Keratinocyte (primary cell): ENCODE measurements around the gene WDR5. TPM values are rescaled to one million over a fixed set of nuclear protein-coding genes. Genes with fewer than 3 reads are reported as not detected.

Experiments used
- DNase-seq: peaks from one replicate; pipeline ENCODE4 v3.0.0-alpha.2; 2011; ENCODE audit warnings: low read depth, missing footprints, low spot score
- FAIRE-seq: peaks from 2 replicates; lab custom pipeline; 2011; peaks lifted over from hg19 to GRCh38; lab: Jason Lieb, UNC
- H2AFZ ChIP-seq: 2 replicates; pipeline ENCODE4 v1.6.0; 2012; ENCODE audit warnings: low read length, control low read depth, inconsistent platforms; ENCODE audit not compliant: control insufficient read depth
- H3K27ac ChIP-seq: 2 replicates; pipeline ENCODE4 v1.5.1; 2011; ENCODE audit warnings: low read length; ENCODE audit not compliant: control insufficient read depth, insufficient read depth
- H3K27me3 ChIP-seq: 3 replicates; pipeline ENCODE4 v1.6.0; 2011; ENCODE audit warnings: low read length; ENCODE audit not compliant: control insufficient read depth, insufficient read depth; ENCODE audit errors: extremely low read depth
- H3K36me3 ChIP-seq, 2 experiments: 2 replicates in 1 of 2; 3 replicates in 1 of 2; pipeline ENCODE4 v1.5.1; 2011; ENCODE audit warnings: low read length in 2 of 2, mild to moderate bottlenecking in 1 of 2; ENCODE audit not compliant: control insufficient read depth in 2 of 2, insufficient read depth in 2 of 2; ENCODE audit errors: extremely low read depth in 1 of 2
- H3K4me1 ChIP-seq: 3 replicates; pipeline ENCODE4 v1.5.1; 2011; ENCODE audit warnings: low read length; ENCODE audit not compliant: control insufficient read depth, insufficient read depth; ENCODE audit errors: extremely low read depth
- H3K4me2 ChIP-seq: 3 replicates; pipeline ENCODE4 v1.6.0; 2011; ENCODE audit warnings: low read depth, low read length; ENCODE audit not compliant: control insufficient read depth, insufficient read depth; ENCODE audit errors: extremely low read depth
- H3K4me3 ChIP-seq, 3 experiments: fragments of 200-600 bp in 1 of 3; sonication (generic) in 1 of 3; 2 replicates in 2 of 3; 3 replicates in 1 of 3; pipeline ENCODE4 v1.5.1; 2011 to 2016; ENCODE audit warnings: low read length in 3 of 3, mild to moderate bottlenecking in 3 of 3, control low read depth in 2 of 3, inconsistent platforms in 1 of 3, low read depth in 1 of 3, mixed read lengths in 1 of 3, mixed run types in 1 of 3, moderate library complexity in 1 of 3; ENCODE audit not compliant: control insufficient read depth in 2 of 3, insufficient read depth in 2 of 3; ENCODE audit errors: extremely low read depth in 1 of 3
- H3K79me2 ChIP-seq: 2 replicates; pipeline ENCODE4 v1.6.0; 2012; ENCODE audit warnings: low read length; ENCODE audit not compliant: control insufficient read depth, insufficient read depth
- H3K9ac ChIP-seq: 3 replicates; pipeline ENCODE4 v1.6.0; 2011; ENCODE audit warnings: low read length; ENCODE audit not compliant: control insufficient read depth, insufficient read depth; ENCODE audit errors: extremely low read depth
- H3K9me1 ChIP-seq: 3 replicates; pipeline ENCODE4 v1.6.0; 2011; ENCODE audit warnings: low read length; ENCODE audit not compliant: control insufficient read depth, insufficient read depth; ENCODE audit errors: extremely low read depth
- H3K9me3 ChIP-seq: 2 replicates; pipeline ENCODE4 v1.5.1; 2012; ENCODE audit warnings: low read depth, low read length; ENCODE audit not compliant: control insufficient read depth
- H4K20me1 ChIP-seq: 3 replicates; pipeline ENCODE4 v1.6.0; 2011; ENCODE audit warnings: low read length; ENCODE audit not compliant: control insufficient read depth, insufficient read depth; ENCODE audit errors: extremely low read depth
- CTCF ChIP-seq, 3 experiments: IDR thresholded peaks in 1 of 3; conservative IDR thresholded peaks in 1 of 3; optimal IDR thresholded peaks in 1 of 3; 2 replicates in 2 of 3; 3 replicates in 1 of 3; pipeline versions ENCODE3 to v1.5.1; 2011; ENCODE audit warnings: low read length in 3 of 3, mild to moderate bottlenecking in 3 of 3, moderate library complexity in 2 of 3, control low read depth in 1 of 3, inconsistent platforms in 1 of 3; ENCODE audit not compliant: insufficient read depth in 2 of 3; ENCODE audit errors: extremely low read depth in 1 of 3
- EZH2 ChIP-seq: IDR thresholded peaks from one replicate; pipeline ENCODE4 v1.6.1; 2012; ENCODE audit warnings: inconsistent platforms, mild to moderate bottlenecking, low read length, moderate library complexity
- dilution Hi-C: fragments of 300-500 bp; cut with MboI; formaldehyde crosslinking; loops from one replicate; pipeline ENCODE4 v1.7.0; 2020; ENCODE audit warnings: low sequenced_read_pairs; ENCODE audit not compliant: extremely low pct_ligation_motif_present
- polyA plus RNA-seq, 5 experiments: library from polyadenylated mRNA; depleted of rRNA in 3 of 5; stranded (reverse) in 3 of 5; stranded (forward) in 1 of 5; unstranded in 1 of 5; fragments of >200 nt; gene quantifications; 1 replicate in 1 of 5; 2 replicates in 3 of 5; 3 replicates in 1 of 5; pipeline versions ENCODE4 v1.2.1 to v1.2.3, GENCODE V29; 2011 to 2012; ENCODE audit warnings: missing spikeins in 2 of 5, low read depth in 1 of 5, low replicate concordance in 1 of 5

Gene WDR5
- polyA plus RNA-seq, 1 donor (not counting 4 experiments of a cell fraction or from before 2014, with no cell fraction given) = 31.2 TPM

- Histone ChIP-seq H2AFZ (no peak overlapping the region), H3K79me2 (no peaks in the 10 kb centered on the region), H3K9me3 (no peaks in the 10 kb centered on the region), H4K20me1 (no peaks in the 10 kb centered on the region), H3K4me3 (no peak overlapping the region), H3K9me1 (no peaks in the 10 kb centered on the region), H3K9ac (no peak overlapping the region), H3K4me2 (no peak overlapping the region), H3K4me1 (peaks cover 6% of the 10 kb centered on the region), H3K27me3 (peaks cover 7% of the 10 kb centered on the region), H3K27ac (no peak overlapping the region), H3K36me3 (no peaks in the 10 kb centered on the region)
- dilution Hi-C loops = no loop called here
- DNase-seq (no peak), FAIRE-seq (no peak)
- no peak for TF ChIP-seq EZH2
- TF ChIP-seq CTCF (optimal IDR thresholded peaks at IDR 0.05 in 1 of 3, IDR thresholded peaks at IDR 0.05 in 1 of 3, conservative IDR thresholded peaks at IDR 0.05 in 1 of 3; ENCODE audit: extremely low read depth in 1 of 3, insufficient read depth in 2 of 3, low read length in 3 of 3) = no peak
Measured at GRCh38 chr9:134169724-134170401, 34.0 kb downstream of the WDR5 start.

GRCh38 chr9:134170532-134171315 is 34.8 kb downstream of the WDR5 start:
- Histone ChIP-seq H3K9me3 (no peaks in the 10 kb centered on the region), H3K9ac (no peak overlapping the region), H3K79me2 (no peaks in the 10 kb centered on the region), H3K27ac (no peak overlapping the region), H3K4me3 (no peak overlapping the region), H3K27me3 (peaks cover 8% of the 10 kb centered on the region), H4K20me1 (no peaks in the 10 kb centered on the region), H2AFZ (no peak overlapping the region), H3K4me1 (peaks cover 3% of the 10 kb centered on the region), H3K4me2 (no peak overlapping the region), H3K9me1 (no peaks in the 10 kb centered on the region), H3K36me3 (no peaks in the 10 kb centered on the region)
- dilution Hi-C loops = no loop called here
- no peak for DNase-seq
- peak in 1 of 3 experiments; percentile 100 for TF ChIP-seq CTCF (optimal IDR thresholded peaks at IDR 0.05 in 1 of 3, IDR thresholded peaks at IDR 0.05 in 1 of 3, conservative IDR thresholded peaks at IDR 0.05 in 1 of 3; ENCODE audit: extremely low read depth in 1 of 3, insufficient read depth in 2 of 3, low read length in 3 of 3)
- TF ChIP-seq EZH2 = no peak
- FAIRE-seq = peak; percentile 13
